GM12878 (cell line): ENCODE results near the gene CD2BP2. TPM values are rescaled to one million over a fixed set of nuclear protein-coding genes. Genes with fewer than 3 reads are reported as not detected.

Source experiments
- ATF7 ChIP-seq: fragments of 450-650 bp; IDR thresholded peaks from 2 replicates; pipeline ENCODE4 v1.6.1; 2016; ENCODE audit warnings: low read depth, mild to moderate bottlenecking
- BRCA1 ChIP-seq: IDR thresholded peaks from 2 replicates; pipeline ENCODE4 v1.6.1; 2011; ENCODE audit warnings: low read depth, low read length, improper control_type of control experiment
- CREM ChIP-seq: IDR thresholded peaks from 2 replicates; pipeline ENCODE4 v1.6.1; 2014; ENCODE audit warnings: antibody characterized with exemption, low read depth
- E4F1 ChIP-seq: fragments of 450-650 bp; IDR thresholded peaks from 2 replicates; pipeline ENCODE4 v1.6.1; 2018; ENCODE audit warnings: borderline replicate concordance, mild to moderate bottlenecking; ENCODE audit not compliant: partially characterized antibody
- ESRRA ChIP-seq: IDR thresholded peaks from 2 replicates; pipeline ENCODE4 v1.6.1; 2012; ENCODE audit warnings: mild to moderate bottlenecking, low read length, improper control_type of control experiment
- HDAC6 ChIP-seq: fragments of 200-600 bp; sonication (generic); IDR thresholded peaks from one replicate; pipeline ENCODE4 v1.8.0; 2017; ENCODE audit warnings: antibody characterized with exemption; ENCODE audit not compliant: unreplicated experiment
- JUND ChIP-seq: IDR thresholded peaks from 2 replicates; pipeline ENCODE4 v1.6.1; 2012; ENCODE audit warnings: low read depth, mild to moderate bottlenecking, low read length, improper control_type of control experiment, moderate library complexity
- MTA3 ChIP-seq: IDR thresholded peaks from 2 replicates; pipeline ENCODE4 v1.6.1; 2012; ENCODE audit warnings: low read length, inconsistent platforms, borderline replicate concordance
- NFXL1 ChIP-seq: fragments of 450-650 bp; IDR thresholded peaks from 2 replicates; pipeline ENCODE4 v1.6.1; 2017; ENCODE audit warnings: antibody characterized with exemption, mild to moderate bottlenecking, borderline replicate concordance
- NR2C1 ChIP-seq: fragments of 450-650 bp; IDR thresholded peaks from 2 replicates; pipeline ENCODE4 v1.6.1; 2017; ENCODE audit warnings: antibody characterized with exemption, mild to moderate bottlenecking, moderate library complexity
- RB1 ChIP-seq: fragments of 450-650 bp; formaldehyde crosslinking; IDR thresholded peaks from 2 replicates; pipeline ENCODE4 v1.6.1; 2017; ENCODE audit warnings: mild to moderate bottlenecking, borderline replicate concordance
- polyA plus RNA-seq, 11 experiments: library from polyadenylated mRNA; depleted of rRNA in 4 of 11; unstranded in 6 of 11; stranded (reverse) in 5 of 11; fragments of >200 nt; fragmentation: Nextera tagmentation in 4 of 11; fragmentation: Illumina TruSeq in 1 of 11; extraction: Ambion mirVana in 4 of 11; extraction: Trizol in 1 of 11; gene quantifications; 1 replicate in 1 of 11; 2 replicates in 10 of 11; pipeline versions ENCODE4 v1.2.1 to v1.2.3, GENCODE V29; 2011 to 2016; ENCODE audit warnings: inconsistent platforms in 2 of 11, missing spikeins in 2 of 11, low read depth in 1 of 11
- total RNA-seq, 4 experiments: library from RNA; depleted of rRNA in 3 of 4; stranded (reverse); fragments of >200 nt in 3 of 4; fragmentation: Illumina TruSeq in 1 of 4; extraction: Trizol in 1 of 4; gene quantifications; 2 replicates each; pipeline versions ENCODE4 v1.2.1 to v1.2.3, GENCODE V29; 2013 to 2021

The CD2BP2 gene
- total and polyA plus RNA-seq, 10 of the 15 experiments (the other 5 are each of a cell fraction or from before 2014, with no cell fraction given), result 3.3 to 47.9 (median 31.8) TPM

- peak; percentile 96 for TF ChIP-seq ATF7
- TF ChIP-seq JUND, result peak; percentile 26; the same call in 1 of the 2 replicates
- peak; percentile 15; the same call in 1 of the 2 replicates for TF ChIP-seq RB1
- no peak for TF ChIP-seq BRCA1
- peak; percentile 66 for TF ChIP-seq CREM
- TF ChIP-seq MTA3, result peak; percentile 97; the same call in 1 of the 2 replicates
- TF ChIP-seq ESRRA, result no peak; the same call in 1 of the 2 replicates
- no peak for TF ChIP-seq E4F1
- peak; percentile 15; the same call in 1 of the 2 replicates for TF ChIP-seq NR2C1
- TF ChIP-seq HDAC6, result no peak
- TF ChIP-seq NFXL1, result peak; percentile 80; the same call in 1 of the 2 replicates
Observed at GRCh38 chr16:30350134-30350871, 4.8 kb downstream of the CD2BP2 start (continued).
